Measurements from ENCODE around the gene ZIM2.

The ZIM2 gene

GRCh38 chr19:56748378-56748777, 92.1 kb downstream of the ZIM2 start:
- POLR2A ChIA-PET (ENCODE audit: low non-redundant PET) = no interaction called here
- DNase-seq (ENCODE audit: low spot score) = no peak
- CTCF ChIA-PET = no interaction called here
- H3K27ac ChIP-seq = no peak overlapping the region
- TF ChIP-seq, protein P1, sequence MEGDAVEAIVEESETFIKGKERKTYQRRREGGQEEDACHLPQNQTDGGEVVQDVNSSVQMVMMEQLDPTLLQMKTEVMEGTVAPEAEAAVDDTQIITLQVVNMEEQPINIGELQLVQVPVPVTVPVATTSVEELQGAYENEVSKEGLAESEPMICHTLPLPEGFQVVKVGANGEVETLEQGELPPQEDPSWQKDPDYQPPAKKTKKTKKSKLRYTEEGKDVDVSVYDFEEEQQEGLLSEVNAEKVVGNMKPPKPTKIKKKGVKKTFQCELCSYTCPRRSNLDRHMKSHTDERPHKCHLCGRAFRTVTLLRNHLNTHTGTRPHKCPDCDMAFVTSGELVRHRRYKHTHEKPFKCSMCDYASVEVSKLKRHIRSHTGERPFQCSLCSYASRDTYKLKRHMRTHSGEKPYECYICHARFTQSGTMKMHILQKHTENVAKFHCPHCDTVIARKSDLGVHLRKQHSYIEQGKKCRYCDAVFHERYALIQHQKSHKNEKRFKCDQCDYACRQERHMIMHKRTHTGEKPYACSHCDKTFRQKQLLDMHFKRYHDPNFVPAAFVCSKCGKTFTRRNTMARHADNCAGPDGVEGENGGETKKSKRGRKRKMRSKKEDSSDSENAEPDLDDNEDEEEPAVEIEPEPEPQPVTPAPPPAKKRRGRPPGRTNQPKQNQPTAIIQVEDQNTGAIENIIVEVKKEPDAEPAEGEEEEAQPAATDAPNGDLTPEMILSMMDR (conservative IDR thresholded peaks at IDR 0.05; ENCODE audit: low read depth) = no peak

DNA sequence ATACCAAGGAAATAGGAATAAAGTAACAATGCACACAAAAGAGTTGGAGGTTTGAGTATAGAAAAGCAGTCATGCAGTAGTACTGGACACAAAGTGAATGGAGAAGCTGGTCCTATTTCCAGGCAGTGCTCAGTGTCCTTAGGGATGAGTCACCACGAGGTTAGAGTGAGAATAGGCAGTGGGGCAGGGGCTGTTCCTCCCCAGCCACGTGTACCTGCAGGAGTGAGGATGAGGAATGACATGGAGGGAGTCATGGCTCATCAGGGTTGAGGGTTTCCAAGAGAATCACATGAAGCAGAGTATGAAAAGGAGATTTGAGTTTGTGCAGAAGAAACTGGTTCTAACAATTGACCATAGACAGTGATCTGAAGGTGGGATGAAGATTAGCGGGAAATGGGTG, 94.2 kb downstream of the ZIM2 start:
- no peak for DNase-seq (ENCODE audit: low spot score)
- CTCF ChIA-PET = interaction anchor here (0.6 kb wide), 1 partner anchor 17 kb away, joined by 3 read pairs; no protein-coding TSS in a partner anchor
- TF ChIP-seq, protein P1 (conservative IDR thresholded peaks at IDR 0.05; ENCODE audit: low read depth) = no peak
- no peak overlapping the region for H3K27ac ChIP-seq
- POLR2A ChIA-PET (ENCODE audit: low non-redundant PET) = no interaction called here

GRCh38 chr19:56740501-56740900, 100.0 kb downstream of the ZIM2 start:
- ChIA-PET POLR2A (ENCODE audit: low non-redundant PET) (no interaction called here), CTCF (no interaction called here)
- no peak overlapping the region for H3K27ac ChIP-seq
- TF ChIP-seq, protein P1 (conservative IDR thresholded peaks at IDR 0.05; ENCODE audit: low read depth) = no peak
- DNase-seq (ENCODE audit: low spot score) = no peak

- CTCF ChIA-PET = no interaction called here
- TF ChIP-seq, protein P1 (conservative IDR thresholded peaks at IDR 0.05; ENCODE audit: low read depth) = no peak
Measured at GRCh38 chr19:56736571-56736970, 104.0 kb downstream of the ZIM2 start.

GRCh38 chr19:56732976-56733375, 107.5 kb downstream of the ZIM2 start:
- TF ChIP-seq, protein P1 (conservative IDR thresholded peaks at IDR 0.05; ENCODE audit: low read depth) = no peak
- no peak for DNase-seq (ENCODE audit: low spot score)
- CTCF ChIA-PET = interaction anchor here (0.6 kb wide), 1 partner anchor 755 kb away, joined by 3 read pairs; the partner anchor contains the start of gene ZNF419
- no peak overlapping the region for H3K27ac ChIP-seq
- POLR2A ChIA-PET (ENCODE audit: low non-redundant PET) = no interaction called here

More at GRCh38 chr19:56736571-56736970, 104.0 kb downstream of the ZIM2 start:
- POLR2A ChIA-PET (ENCODE audit: low non-redundant PET) = no interaction called here
- no peak for DNase-seq (ENCODE audit: low spot score)
- no peak overlapping the region for H3K27ac ChIP-seq

- CTCF ChIA-PET = no interaction called here
- no peak for DNase-seq (ENCODE audit: low spot score)
- POLR2A ChIA-PET (ENCODE audit: low non-redundant PET) = no interaction called here
- H3K27ac ChIP-seq = no peak overlapping the region
- TF ChIP-seq, protein P1 (conservative IDR thresholded peaks at IDR 0.05; ENCODE audit: low read depth) = no peak
Measured at GRCh38 chr19:56727677-56728076, 112.8 kb downstream of the ZIM2 start.

Measured in RWPE1 (cell line).